Ovary (tissue), 9 donors: ENCODE data around the gene DPP7. TPM values are rescaled to one million over a fixed set of nuclear protein-coding genes. Genes with fewer than 3 reads are reported as not detected.

Experiments
- DNase-seq, 5 donors: peaks; one replicate each; pipeline ENCODE4 v3.0.0-alpha.2; 2019 to 2020
- H3K27ac ChIP-seq, 2 donors: fragments of 200-600 bp; one replicate each; pipeline versions ENCODE4 v1.5.1 to v1.8.0; 2019 to 2022
- H3K27me3 ChIP-seq: fragments of 200-600 bp; one replicate; pipeline ENCODE4 v1.8.0; 2022
- H3K36me3 ChIP-seq: fragments of 200-600 bp; sonication (generic); one replicate; pipeline ENCODE4 v1.5.1; 2019
- H3K4me1 ChIP-seq: one replicate; pipeline ENCODE4 v1.8.1; 2013; ENCODE audit warnings: mild to moderate bottlenecking, moderate library complexity; ENCODE audit not compliant: insufficient read depth
- H3K4me3 ChIP-seq: fragments of 200-600 bp; sonication (generic); one replicate; pipeline ENCODE4 v1.5.1; 2017
- H3K9me3 ChIP-seq, 2 donors: fragments of 200-600 bp in 1 of 2; sonication (generic) in 1 of 2; one replicate each; pipeline versions ENCODE4 v1.5.1 to v1.8.1; 2013 to 2019; ENCODE audit warnings: mild to moderate bottlenecking in 1 of 2, moderate library complexity in 1 of 2
- CTCF ChIP-seq, 3 donors: fragments of 450-650 bp in 2 of 3; fragments of 200-600 bp in 1 of 3; IDR thresholded peaks; one replicate each; pipeline versions ENCODE4 v1.5.1 to v1.8.0; 2016 to 2022; ENCODE audit warnings: antibody characterized with exemption in 3 of 3, mild to moderate bottlenecking in 1 of 3
- EP300 ChIP-seq: sonication (generic); formaldehyde crosslinking; IDR thresholded peaks from one replicate; pipeline ENCODE4 v1.6.1; 2017; ENCODE audit warnings: antibody characterized with exemption
- POLR2A ChIP-seq: fragments of 450-650 bp; IDR thresholded peaks from one replicate; pipeline ENCODE4 v1.6.1; 2017; ENCODE audit warnings: antibody characterized with exemption, mild to moderate bottlenecking, moderate library complexity
- WGBS, 3 donors: extraction: QIAGEN DNeasy Blood & Tissue Kit in 1 of 3; methylation state at CpG; one replicate each; pipeline versions ENCODE4 v1.1.5 to v1.1.7; 2013 to 2017; 5-methylcytosine and 5-hydroxymethylcytosine counted together
- intact Hi-C, 4 donors: fragments of 100-400 bp; cut with DNase I; formaldehyde crosslinking; loops; one replicate each; pipeline versions ENCODE4 v1.11.0 to v1.15.1; 2022 to 2023
- polyA plus RNA-seq, 2 donors: library from polyadenylated mRNA; stranded (reverse); fragments of 200-250 nt in 1 of 2; fragments of 350-450 nt in 1 of 2; fragmentation: Illumina TruSeq in 1 of 2; extraction: RNeasy Lipid Tissue Mini Kit (QIAGEN cat#74804) in 1 of 2; gene quantifications; one replicate each; pipeline ENCODE4 v1.2.3, GENCODE V29; 2013 to 2014
- total RNA-seq, 7 donors: library from RNA; depleted of rRNA in 2 of 7; stranded (reverse); fragments of >200 nt in 2 of 7; fragmentation: NEBNext Ultra II Directional in 3 of 7; extraction: Animal tissue kit (Norgen Biotek cat#: 25700) in 3 of 7; gene quantifications; one replicate each; pipeline versions ENCODE4 v1.1.0 to v1.2.4, GENCODE V29; 2016 to 2023
- donor health status: DM: no; HTN: no; CAD: no; lungs with moderate emphysema.
- donor health status: DM: no; HTN: no; CAD: no.
- donor health status: Bipolar disorder and iron deficiency.
- donor health status: DM: yes; HTN: yes; CAD: no.
- donor health status: DM: no; HTN: no; CAD: no.
- donor health status: DM: yes; HTN: yes; CAD: no.

Gene DPP7
- total and polyA plus RNA-seq, 9 donors, result 3.0 to 117 (median 88.7) TPM

- DNase-seq, result no peak
- 88 to 89% (median 89%) methylated on average over 31 of the region's 31 CpGs for WGBS, 3 donors
- H3K36me3 ChIP-seq, result no peaks in the 10 kb centered on the region
Observed at GRCh38 chr9:137096785-137097546, 17.6 kb downstream of the DPP7 start.

GRCh38 chr9:137095664-137096517, 18.6 kb downstream of the DPP7 start:
- Histone ChIP-seq H3K4me3 (no peak overlapping the region), H3K9me3 (no peaks in the 10 kb centered on the region), H3K27ac (no peak overlapping the region), H3K4me1 (no peaks in the 10 kb centered on the region), H3K27me3 (no peaks in the 10 kb centered on the region), H3K36me3 (no peaks in the 10 kb centered on the region)
- 72 to 78% (median 77%) methylated on average over 30 of the region's 30 CpGs for whole genome bisulfite sequencing, 3 donors
- TF ChIP-seq POLR2A (no peak), EP300 (no peak), CTCF (IDR thresholded peaks at IDR 0.05) (no peak)
- DNase-seq, result no peak
- intact Hi-C loops, result no loop called here

More at GRCh38 chr9:137096785-137097546, 17.6 kb downstream of the DPP7 start:
- no peak overlapping the region for H3K27ac ChIP-seq
- H3K9me3 ChIP-seq, result no peaks in the 10 kb centered on the region
- intact Hi-C loops, result no loop called here
- no peaks in the 10 kb centered on the region for H3K4me1 ChIP-seq
- TF ChIP-seq POLR2A (no peak), CTCF (IDR thresholded peaks at IDR 0.05) (no peak), EP300 (no peak)
- no peak overlapping the region for H3K4me3 ChIP-seq
- H3K27me3 ChIP-seq, result no peaks in the 10 kb centered on the region

GRCh38 chr9:137089232-137089947, 25.1 kb downstream of the DPP7 start:
- Histone ChIP-seq H3K4me1 (peaks cover 9% of the 10 kb centered on the region), H3K27me3 (no peaks in the 10 kb centered on the region), H3K4me3 (no peak overlapping the region), H3K36me3 (no peaks in the 10 kb centered on the region), H3K27ac (no peak overlapping the region), H3K9me3 (no peaks in the 10 kb centered on the region)
- WGBS, 3 donors, result 59 to 69% (median 63%) methylated on average over 11 of the region's 11 CpGs
- TF ChIP-seq POLR2A (no peak), CTCF (IDR thresholded peaks at IDR 0.05) (no peak), EP300 (no peak)
- intact Hi-C loops, result no loop called here
- DNase-seq, result no peak

- no peaks in the 10 kb centered on the region for H3K27me3 ChIP-seq
- H3K4me3 ChIP-seq, result no peak overlapping the region
- DNase-seq, result no peak
- H3K4me1 ChIP-seq, result peaks cover 9% of the 10 kb centered on the region
- no peak for TF ChIP-seq CTCF (IDR thresholded peaks at IDR 0.05)
- no peaks in the 10 kb centered on the region for H3K36me3 ChIP-seq
- WGBS, 3 donors, result 79 to 84% (median 83%) methylated on average over 5 of the region's 5 CpGs
- H3K9me3 ChIP-seq, result no peaks in the 10 kb centered on the region
- intact Hi-C loops, result no loop called here
- H3K27ac ChIP-seq, result no peak overlapping the region
Observed at GRCh38 chr9:137088121-137088520, 26.4 kb downstream of the DPP7 start.
